Right atrium auricular region (tissue), 2 donors: ENCODE results near the gene ODF2. TPM values are rescaled to one million over a fixed set of nuclear protein-coding genes. Genes with fewer than 3 reads are reported as not detected.

Experiments
- DNase-seq: peaks from one replicate; pipeline ENCODE4 v3.0.0-alpha.2; 2019; ENCODE audit warnings: low spot score
- H3K27ac ChIP-seq, 2 donors: fragments of 200-600 bp; sonication (generic); 1 replicate in 1 of 2; 2 replicates in 1 of 2; pipeline ENCODE4 v1.5.1; 2016 to 2019
- H3K27me3 ChIP-seq, 2 donors: fragments of 200-600 bp; sonication (generic); one replicate each; pipeline versions ENCODE4 v1.5.1 to v1.6.0; 2017 to 2019
- H3K36me3 ChIP-seq: fragments of 200-600 bp; sonication (generic); one replicate; pipeline ENCODE4 v1.5.1; 2016
- H3K4me1 ChIP-seq, 2 donors: fragments of 200-600 bp; sonication (generic); one replicate each; pipeline versions ENCODE4 v1.5.1 to v1.6.0; 2017 to 2019
- H3K4me3 ChIP-seq, 2 donors: fragments of 200-600 bp; sonication (generic); 1 replicate in 1 of 2; 2 replicates in 1 of 2; pipeline ENCODE4 v1.5.1; 2017 to 2019; ENCODE audit warnings: mild to moderate bottlenecking in 1 of 2, moderate library complexity in 1 of 2
- H3K9me3 ChIP-seq, 2 donors: fragments of 200-600 bp; sonication (generic); one replicate each; pipeline ENCODE4 v1.5.1; 2019
- total RNA-seq, 2 donors: library from RNA; depleted of rRNA; stranded (reverse); fragments of >200 nt; gene quantifications; one replicate each; pipeline ENCODE4 v1.1.0, GENCODE V29; 2016
- TF ChIP-seq, protein P1 (sequence below), 2 donors: fragments of 200-600 bp; sonication (generic); IDR thresholded peaks; one replicate each; pipeline ENCODE4 v1.5.1; 2019; ENCODE audit warnings: antibody characterized with exemption in 2 of 2

The ODF2 gene
- total RNA-seq: 10 to 100 TPM in 1 of 2 donors, 1 to 10 TPM in 1; 9.7 to 12.1 TPM

- Histone ChIP-seq H3K4me3 (peak within 1 kb of the TSS; percentile 79 to 93), H3K4me1 (peaks cover 0 to 17% of the 10 kb centered on the region in 2 donors), H3K36me3 (peaks cover 11% of the 10 kb centered on the region), H3K27ac (peak within 1 kb of the TSS; percentile 81), H3K27me3 (no peaks in the 10 kb centered on the region), H3K9me3 (no peaks in the 10 kb centered on the region)
- peak; percentile 98 for DNase-seq
- TF ChIP-seq, protein P1, sequence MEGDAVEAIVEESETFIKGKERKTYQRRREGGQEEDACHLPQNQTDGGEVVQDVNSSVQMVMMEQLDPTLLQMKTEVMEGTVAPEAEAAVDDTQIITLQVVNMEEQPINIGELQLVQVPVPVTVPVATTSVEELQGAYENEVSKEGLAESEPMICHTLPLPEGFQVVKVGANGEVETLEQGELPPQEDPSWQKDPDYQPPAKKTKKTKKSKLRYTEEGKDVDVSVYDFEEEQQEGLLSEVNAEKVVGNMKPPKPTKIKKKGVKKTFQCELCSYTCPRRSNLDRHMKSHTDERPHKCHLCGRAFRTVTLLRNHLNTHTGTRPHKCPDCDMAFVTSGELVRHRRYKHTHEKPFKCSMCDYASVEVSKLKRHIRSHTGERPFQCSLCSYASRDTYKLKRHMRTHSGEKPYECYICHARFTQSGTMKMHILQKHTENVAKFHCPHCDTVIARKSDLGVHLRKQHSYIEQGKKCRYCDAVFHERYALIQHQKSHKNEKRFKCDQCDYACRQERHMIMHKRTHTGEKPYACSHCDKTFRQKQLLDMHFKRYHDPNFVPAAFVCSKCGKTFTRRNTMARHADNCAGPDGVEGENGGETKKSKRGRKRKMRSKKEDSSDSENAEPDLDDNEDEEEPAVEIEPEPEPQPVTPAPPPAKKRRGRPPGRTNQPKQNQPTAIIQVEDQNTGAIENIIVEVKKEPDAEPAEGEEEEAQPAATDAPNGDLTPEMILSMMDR (IDR thresholded peaks at IDR 0.05): no peak
Observed at GRCh38 chr9:128455849-128456612, at the start of gene ODF2. Gene ODF2 (plus strand): TSS chr9:128456006. CDS start chr9:128456092, 86 bp downstream.

DNA sequence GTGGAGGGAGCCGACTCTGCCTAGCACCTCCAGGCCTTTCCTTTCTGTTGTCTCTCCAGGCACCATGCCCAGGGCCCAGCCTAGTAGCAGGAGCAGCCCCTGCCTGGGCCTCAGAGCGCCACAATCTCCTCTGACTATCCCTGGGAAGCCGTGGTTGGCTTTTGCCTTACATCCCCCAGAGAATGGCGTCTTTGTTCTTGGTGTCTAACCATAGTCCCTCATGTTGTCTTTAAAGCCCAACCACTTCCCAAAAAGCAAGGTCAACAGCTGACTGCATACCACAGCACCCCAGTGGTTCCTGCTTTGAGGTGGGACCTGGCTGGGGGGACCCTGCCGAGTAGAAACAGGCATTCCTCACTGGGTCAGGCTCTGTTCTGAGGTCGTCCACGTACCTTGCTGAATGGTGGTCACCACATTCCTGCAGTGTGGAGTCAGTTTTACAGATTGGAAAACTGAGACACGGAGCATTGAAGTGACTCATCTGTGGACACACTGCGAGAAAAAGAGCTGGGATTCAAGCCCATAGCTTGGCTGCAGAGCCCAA, 48.9 kb upstream of the ODF2 start:
- TF ChIP-seq, protein P1 (IDR thresholded peaks at IDR 0.05): no peak
- Histone ChIP-seq H3K36me3 (no peaks in the 10 kb centered on the region), H3K27me3 (no peaks in the 10 kb centered on the region), H3K9me3 (no peaks in the 10 kb centered on the region), H3K27ac (no peak overlapping the region), H3K4me3 (no peak overlapping the region), H3K4me1 (no peaks in the 10 kb centered on the region)
- DNase-seq: no peak

DNA sequence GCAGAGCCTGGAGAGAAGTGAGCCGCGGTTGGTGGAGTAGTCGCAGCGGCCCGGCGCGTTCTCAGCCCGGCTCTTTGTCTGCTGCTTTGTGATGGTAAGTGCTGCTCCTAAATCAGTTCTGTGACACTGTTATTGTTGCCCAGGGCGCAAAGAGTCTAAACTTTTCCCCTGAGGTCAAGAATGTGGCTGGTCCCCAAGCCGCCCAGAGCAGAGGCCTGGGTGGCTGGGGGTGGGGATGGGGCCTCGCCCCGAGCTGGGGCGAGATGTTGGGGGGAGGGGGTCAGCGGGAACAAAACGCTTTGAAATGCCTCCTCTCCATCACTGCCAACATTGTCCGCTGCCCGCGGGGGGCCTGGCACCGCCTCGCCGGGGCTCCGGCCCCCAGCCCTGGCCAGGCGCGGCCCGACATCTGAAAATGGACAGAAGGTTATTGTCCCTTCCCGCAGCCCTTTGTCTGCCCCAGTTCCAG, 46.8 kb upstream of the ODF2 start:
- Histone ChIP-seq H3K9me3 (no peaks in the 10 kb centered on the region), H3K4me3 (no peak overlapping the region), H3K4me1 (no peaks in the 10 kb centered on the region), H3K36me3 (no peaks in the 10 kb centered on the region), H3K27me3 (no peaks in the 10 kb centered on the region), H3K27ac (no peak overlapping the region)
- TF ChIP-seq, protein P1 (IDR thresholded peaks at IDR 0.05): no peak
- no peak for DNase-seq

DNA sequence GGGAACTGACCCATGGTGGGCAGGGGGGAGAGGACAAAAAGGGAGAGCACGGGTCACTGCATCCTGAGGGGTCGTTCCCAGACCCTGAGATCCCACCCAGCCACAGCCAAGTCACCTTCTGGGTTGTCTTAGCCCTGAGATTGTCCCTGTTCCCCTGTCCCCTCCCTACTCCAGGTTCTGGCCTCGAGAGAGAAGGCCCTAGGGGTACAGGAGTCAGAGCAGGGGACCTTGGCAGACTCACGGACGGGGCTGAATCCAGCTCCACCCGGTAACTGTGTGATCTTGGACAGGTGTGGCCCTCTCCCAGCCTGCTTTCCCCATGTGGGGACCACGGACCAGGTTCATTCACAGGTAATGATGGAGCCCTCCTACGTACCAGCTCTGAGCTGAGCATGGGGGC, 46.4 kb upstream of the ODF2 start:
- no peaks in the 10 kb centered on the region for H3K9me3 ChIP-seq
- H3K4me1 ChIP-seq: no peaks in the 10 kb centered on the region
- H3K27ac ChIP-seq: no peak overlapping the region
- H3K36me3 ChIP-seq: no peaks in the 10 kb centered on the region
- H3K4me3 ChIP-seq: no peak overlapping the region
- TF ChIP-seq, protein P1 (IDR thresholded peaks at IDR 0.05): no peak
- no peaks in the 10 kb centered on the region for H3K27me3 ChIP-seq
- no peak for DNase-seq

GRCh38 chr9:128409978-128410377, 45.8 kb upstream of the ODF2 start:
- Histone ChIP-seq H3K36me3 (no peaks in the 10 kb centered on the region), H3K27me3 (no peaks in the 10 kb centered on the region), H3K4me1 (no peaks in the 10 kb centered on the region), H3K9me3 (no peaks in the 10 kb centered on the region), H3K4me3 (no peak overlapping the region), H3K27ac (no peak overlapping the region)
- TF ChIP-seq, protein P1 (IDR thresholded peaks at IDR 0.05): no peak
- DNase-seq: no peak
